H1 (cell line): ENCODE measurements around the gene SPATA16. TPM values are rescaled to one million over a fixed set of nuclear protein-coding genes. Genes with fewer than 3 reads are reported as not detected.

Experiments used
- CTCF ChIA-PET: fragments of 300-600 bp; sonication (Branson Sonifier 250); formaldehyde crosslinking; loops from one replicate; lab custom pipeline; 2021; ENCODE audit not compliant: partially characterized antibody; lab: Charles Lee
- POLR2A ChIA-PET: fragments of 300-600 bp; sonication (Branson Sonifier 250); formaldehyde crosslinking; loops from one replicate; lab custom pipeline; 2021; ENCODE audit warnings: inconsistent platforms; ENCODE audit not compliant: partially characterized antibody; lab: Charles Lee
- DNase-seq, 2 experiments: peaks; one replicate each; pipeline versions ENCODE4 v3.0.0 to v3.0.0-alpha.2; 2010 to 2022; ENCODE audit warnings: low spot score in 2 of 2, low read depth in 1 of 2, mixed read lengths in 1 of 2
- FAIRE-seq: peaks from 2 replicates; lab custom pipeline; 2011; peaks lifted over from hg19 to GRCh38; lab: Jason Lieb, UNC
- H2AFZ ChIP-seq: 2 replicates; pipeline ENCODE4 v1.8.1; 2012; ENCODE audit warnings: low read length, inconsistent platforms
- H2AK5ac ChIP-seq: 2 replicates; pipeline ENCODE4 v1.6.1; 2013; ENCODE audit warnings: low read depth, low read length
- H2BK120ac ChIP-seq: replicated peaks from 2 replicates; pipeline ENCODE3; 2013; ENCODE audit warnings: low read depth, low read length, inconsistent platforms
- H2BK12ac ChIP-seq: 2 replicates; pipeline ENCODE4 v1.6.1; 2013; ENCODE audit warnings: low read depth, low read length
- H2BK15ac ChIP-seq: 2 replicates; pipeline ENCODE4 v1.6.1; 2013; ENCODE audit warnings: low read length
- H2BK20ac ChIP-seq: 2 replicates; pipeline ENCODE4 v1.6.1; 2013; ENCODE audit warnings: low read length
- H2BK5ac ChIP-seq: 2 replicates; pipeline ENCODE4 v1.6.1; 2013; ENCODE audit warnings: low read depth, low read length
- H3K14ac ChIP-seq: 2 replicates; pipeline ENCODE4 v1.6.1; 2013; ENCODE audit warnings: inconsistent platforms; ENCODE audit not compliant: insufficient read length
- H3K18ac ChIP-seq: 2 replicates; pipeline ENCODE4 v1.6.1; 2013; ENCODE audit warnings: low read length; ENCODE audit errors: extremely low read depth
- H3K23ac ChIP-seq: 2 replicates; pipeline ENCODE4 v1.6.1; 2013; ENCODE audit warnings: inconsistent platforms; ENCODE audit not compliant: insufficient read length
- H3K23me2 ChIP-seq: 2 replicates; pipeline ENCODE4 v1.6.1; 2013; ENCODE audit warnings: low read depth, low read length
- H3K27ac ChIP-seq: 2 replicates; pipeline ENCODE4 v1.6.1; 2011; ENCODE audit warnings: low read depth, low read length, inconsistent platforms
- H3K27me3 ChIP-seq, 4 experiments: replicated peaks in 1 of 4; 1 replicate in 1 of 4; 2 replicates in 3 of 4; pipeline versions ENCODE4 v1.6.1 to v1.8.1; 2011 to 2013; ENCODE audit warnings: low read length in 3 of 4, mild to moderate bottlenecking in 3 of 4, inconsistent platforms in 2 of 4, mixed read lengths in 2 of 4, moderate library complexity in 1 of 4; ENCODE audit not compliant: control insufficient read depth in 3 of 4, insufficient read depth in 3 of 4; ENCODE audit errors: extremely low read depth in 1 of 4
- H3K36me3 ChIP-seq, 4 experiments: 2 replicates each; pipeline versions ENCODE4 v1.6.1 to v1.8.1; 2011 to 2013; ENCODE audit warnings: mild to moderate bottlenecking in 4 of 4, low read length in 3 of 4, moderate library complexity in 2 of 4, control low read depth in 1 of 4, inconsistent platforms in 1 of 4; ENCODE audit not compliant: insufficient read depth in 4 of 4, control insufficient read depth in 2 of 4
- H3K4ac ChIP-seq: replicated peaks from 2 replicates; pipeline ENCODE3; 2013; ENCODE audit warnings: low read length, low read depth, mixed read lengths, inconsistent platforms; ENCODE audit not compliant: insufficient read length
- H3K4me1 ChIP-seq, 4 experiments: replicated peaks in 1 of 4; 1 replicate in 1 of 4; 2 replicates in 3 of 4; pipeline versions ENCODE4 v1.6.1 to v1.8.1; 2011 to 2013; ENCODE audit warnings: low read length in 3 of 4, inconsistent platforms in 2 of 4, mixed read lengths in 1 of 4; ENCODE audit not compliant: insufficient read depth in 4 of 4, control insufficient read depth in 3 of 4
- H3K4me2 ChIP-seq, 2 experiments: 2 replicates each; pipeline versions ENCODE4 v1.6.1 to v1.8.1; 2011 to 2013; ENCODE audit warnings: low read depth in 2 of 2, low read length in 2 of 2, control low read depth in 1 of 2, inconsistent platforms in 1 of 2, mild to moderate bottlenecking in 1 of 2; ENCODE audit not compliant: insufficient read depth in 1 of 2
- H3K4me3 ChIP-seq, 4 experiments: fragments of 200-600, 300-600 bp in 1 of 4; sonication (generic), shearing (Covaris generic), sonication (Bioruptor Twin) in 1 of 4; 2 replicates each; pipeline versions ENCODE4 v1.5.1 to v1.8.1; 2011 to 2016; ENCODE audit warnings: low read length in 4 of 4, low read depth in 3 of 4, control low read depth in 2 of 4, inconsistent platforms in 2 of 4, mild to moderate bottlenecking in 2 of 4, mixed read lengths in 1 of 4, moderate library complexity in 1 of 4; ENCODE audit not compliant: insufficient read depth in 2 of 4; ENCODE audit errors: extremely low read depth in 1 of 4
- H3K56ac ChIP-seq: replicated peaks from 2 replicates; pipeline ENCODE3; 2013; ENCODE audit warnings: low read depth, mild to moderate bottlenecking, mixed read lengths, low read length, inconsistent platforms; ENCODE audit not compliant: insufficient read length
- H3K79me1 ChIP-seq: 2 replicates; pipeline ENCODE4 v1.6.1; 2013; ENCODE audit warnings: low read depth, low read length, control low read depth
- H3K79me2 ChIP-seq, 2 experiments: 2 replicates each; pipeline versions ENCODE4 v1.6.1 to v1.8.1; 2012 to 2013; ENCODE audit warnings: low read length in 2 of 2, mild to moderate bottlenecking in 2 of 2, inconsistent platforms in 1 of 2; ENCODE audit not compliant: insufficient read depth in 2 of 2, control insufficient read depth in 1 of 2
- H3K9ac ChIP-seq, 4 experiments: replicated peaks in 1 of 4; 1 replicate in 1 of 4; 2 replicates in 3 of 4; pipeline versions ENCODE4 v1.6.1 to v1.8.1; 2011 to 2013; ENCODE audit warnings: low read depth in 3 of 4, low read length in 3 of 4, control low read depth in 2 of 4, mild to moderate bottlenecking in 2 of 4, moderate library complexity in 2 of 4, inconsistent platforms in 1 of 4; ENCODE audit errors: extremely low read depth in 1 of 4
- H3K9me3 ChIP-seq, 2 experiments: 2 replicates each; pipeline versions ENCODE4 v1.6.1 to v1.8.1; 2012 to 2013; ENCODE audit warnings: mild to moderate bottlenecking in 2 of 2, moderate library complexity in 2 of 2, control low read depth in 1 of 2, inconsistent platforms in 1 of 2, low read depth in 1 of 2, low read length in 1 of 2, mixed read lengths in 1 of 2; ENCODE audit not compliant: insufficient read depth in 2 of 2
- H4K20me1 ChIP-seq, 2 experiments: replicated peaks in 1 of 2; 2 replicates each; pipeline versions ENCODE3 to v1.8.1; 2011 to 2013; ENCODE audit warnings: inconsistent platforms in 2 of 2, low read length in 2 of 2, mild to moderate bottlenecking in 1 of 2; ENCODE audit not compliant: insufficient read depth in 2 of 2, control insufficient read depth in 1 of 2
- H4K5ac ChIP-seq: 2 replicates; pipeline ENCODE4 v1.6.1; 2013; ENCODE audit warnings: low read length, low read depth, mixed read lengths, inconsistent platforms; ENCODE audit not compliant: insufficient read length
- H4K8ac ChIP-seq: 2 replicates; pipeline ENCODE4 v1.8.0; 2013; ENCODE audit warnings: mild to moderate bottlenecking, moderate library complexity, low read length, inconsistent platforms; ENCODE audit not compliant: insufficient read depth; ENCODE audit errors: extremely low read depth
- H4K91ac ChIP-seq: replicated peaks from 2 replicates; pipeline ENCODE3; 2013; ENCODE audit warnings: low read length, mixed read lengths, inconsistent platforms; ENCODE audit not compliant: insufficient read length
- EP300 ChIP-seq, 2 experiments: IDR thresholded peaks; 1 replicate in 1 of 2; 2 replicates in 1 of 2; pipeline ENCODE4 v1.6.1; 2011 to 2012; ENCODE audit warnings: low read depth in 2 of 2, low read length in 2 of 2, mild to moderate bottlenecking in 2 of 2, borderline replicate concordance in 1 of 2, inconsistent platforms in 1 of 2, moderate library complexity in 1 of 2
- EZH2 ChIP-seq: fragments of 200-600 bp; sonication (generic); IDR thresholded peaks from 2 replicates; pipeline ENCODE4 v1.7.1; 2012; ENCODE audit warnings: low read depth, mild to moderate bottlenecking, moderate library complexity, low read length, inconsistent platforms; ENCODE audit not compliant: severe bottlenecking
- YY1 ChIP-seq: IDR thresholded peaks from 2 replicates; pipeline ENCODE4 v1.6.1; 2011; ENCODE audit warnings: low read depth, mild to moderate bottlenecking, low read length
- WGBS, 2 experiments: shearing (Covaris generic) in 1 of 2; methylation state at CpG; one replicate each; pipeline versions ENCODE4 v1.1.6 to v1.1.7; 2013 to 2015; ENCODE audit warnings: low lambda C conversion rate in 2 of 2, mixed read lengths in 2 of 2, inconsistent platforms in 1 of 2, low coverage in 1 of 2, missing lambda C conversion rate in 1 of 2; ENCODE audit not compliant: insufficient replicate concordance in 2 of 2, insufficient coverage in 1 of 2, insufficient read length in 1 of 2; ENCODE audit errors: extremely low coverage in 1 of 2, missing lambda C conversion rate in 1 of 2; 5-methylcytosine and 5-hydroxymethylcytosine counted together
- polyA plus RNA-seq, 7 experiments: library from polyadenylated mRNA; depleted of rRNA in 3 of 7; stranded (reverse) in 5 of 7; unstranded in 2 of 7; fragments of >200 nt in 5 of 7; fragments of 200-250 nt in 2 of 7; gene quantifications; 1 replicate in 5 of 7; 2 replicates in 1 of 7; 4 replicates in 1 of 7; pipeline versions ENCODE4 v1.2.1 to v1.2.3, GENCODE V29; 2011 to 2013; ENCODE audit warnings: missing spikeins in 2 of 7, mixed read lengths in 2 of 7
- total RNA-seq: library from RNA; stranded (reverse); fragmentation: NEBNext Ultra II Directional; extraction: Animal tissue kit (Norgen Biotek cat#: 25700); gene quantifications from 2 replicates; pipeline ENCODE4 v1.2.1, GENCODE V29; 2021

Gene SPATA16
- total and polyA plus RNA-seq, 2 of the 8 experiments (the other 6 are each of a cell fraction or from before 2014, with no cell fraction given): 0.05 to 2.7 TPM

GRCh38 chr3:173109143-173109542 lies 31.9 kb downstream of the SPATA16 start:
- peak overlapping the region; percentile 77; the same call in 1 of the 2 replicates for H2AFZ ChIP-seq
- H4K8ac ChIP-seq: no peak overlapping the region
- 80% methylated on average over 4 of the region's 4 CpGs; no CpG with 5 or more reads in 1 of the 2 experiments for WGBS, 2 experiments
- no peak overlapping the region for H4K5ac ChIP-seq
- H3K18ac ChIP-seq: no peak overlapping the region
- H4K91ac ChIP-seq: peak overlapping the region; percentile 52
- H3K23ac ChIP-seq: no peak overlapping the region
- no peak overlapping the region for H3K4me3 ChIP-seq
- no peak overlapping the region; a peak in 1 of 4 replicates for H3K4me2 ChIP-seq
- no peaks in the 10 kb centered on the region for H3K27me3 ChIP-seq
- ChIA-PET POLR2A (no interaction called here), CTCF (no interaction called here)
- peaks cover under 1% of the 10 kb centered on the region in 2 experiments; a peak in 1 of 4 replicates for H3K9me3 ChIP-seq
- H3K36me3 ChIP-seq: peaks cover 0 to 4% (median 0%) of the 10 kb centered on the region in 4 experiments; a peak in 1 of 8 replicates
- H2BK5ac ChIP-seq: peak overlapping the region; percentile 75; the same call in 1 of the 2 replicates
- no peak overlapping the region for H2BK15ac ChIP-seq
- H3K4me1 ChIP-seq: peaks cover 0 to 3% (median 1%) of the 10 kb centered on the region in 4 experiments; a peak in 2 of 7 replicates
- TF ChIP-seq EZH2 (no peak), EP300 (IDR thresholded peaks at IDR 0.05; ENCODE audit: borderline replicate concordance in 1 of 2, low read depth in 2 of 2, low read length in 2 of 2) (no peak), YY1 (0 out of 2 replicates have a peak, but pooled peaks have one; percentile 21)
- no peak overlapping the region for H3K4ac ChIP-seq
- DNase-seq (no peak), FAIRE-seq (no peak)
- no peak overlapping the region for H3K27ac ChIP-seq
- H3K23me2 ChIP-seq: no peaks in the 10 kb centered on the region
- H3K79me1 ChIP-seq: no peaks in the 10 kb centered on the region
- H2BK12ac ChIP-seq: peak overlapping the region; percentile 93
- no peak overlapping the region for H3K56ac ChIP-seq
- no peaks in the 10 kb centered on the region for H3K79me2 ChIP-seq
- no peak overlapping the region; the same call in 1 of the 2 replicates for H2AK5ac ChIP-seq
- no peak overlapping the region for H3K9ac ChIP-seq
- no peak overlapping the region for H3K14ac ChIP-seq
- H4K20me1 ChIP-seq: no peaks in the 10 kb centered on the region
- H2BK120ac ChIP-seq: peak overlapping the region; percentile 39
- no peak overlapping the region for H2BK20ac ChIP-seq
